ENCODE data around the gene ZSCAN29.

The ZSCAN29 gene

DNA sequence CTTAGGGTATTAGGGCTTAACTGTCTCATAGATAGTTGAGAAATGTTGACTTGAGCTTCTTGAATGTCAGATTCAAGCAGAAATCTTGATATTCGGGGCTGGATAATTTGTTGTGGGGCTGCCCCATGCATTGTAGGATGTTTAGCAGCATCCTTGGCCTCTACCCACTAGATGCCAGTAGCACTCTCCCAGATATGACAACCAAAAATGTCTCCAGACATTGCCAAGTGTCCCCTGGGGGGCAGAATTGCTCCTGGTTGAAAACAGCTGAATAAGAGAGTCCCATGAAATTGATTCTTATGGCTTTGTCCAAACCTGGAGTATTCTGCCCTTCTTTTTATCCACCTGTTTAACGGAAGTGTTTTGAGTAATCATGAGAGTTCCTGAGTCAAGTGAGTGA is 24.5 kb downstream of the ZSCAN29 start:
- peak; percentile 60 for DNase-seq

DNA sequence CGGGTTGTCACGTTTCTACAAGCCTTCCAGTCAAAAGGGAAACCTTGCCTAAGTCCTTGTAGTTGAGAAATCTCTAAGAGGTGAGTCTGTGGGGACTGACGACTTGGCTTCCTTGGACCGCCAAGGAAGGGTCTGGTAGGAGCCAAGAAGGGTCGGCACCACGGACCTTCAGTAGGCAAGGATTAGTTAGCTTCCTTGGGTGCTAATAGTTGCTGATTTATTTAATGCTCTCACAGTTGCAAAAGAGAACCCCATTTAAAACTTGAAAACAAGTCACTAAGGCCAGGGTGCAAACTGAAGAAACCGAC is 40.1 kb downstream of the ZSCAN29 start:
- no peak for DNase-seq

DNA sequence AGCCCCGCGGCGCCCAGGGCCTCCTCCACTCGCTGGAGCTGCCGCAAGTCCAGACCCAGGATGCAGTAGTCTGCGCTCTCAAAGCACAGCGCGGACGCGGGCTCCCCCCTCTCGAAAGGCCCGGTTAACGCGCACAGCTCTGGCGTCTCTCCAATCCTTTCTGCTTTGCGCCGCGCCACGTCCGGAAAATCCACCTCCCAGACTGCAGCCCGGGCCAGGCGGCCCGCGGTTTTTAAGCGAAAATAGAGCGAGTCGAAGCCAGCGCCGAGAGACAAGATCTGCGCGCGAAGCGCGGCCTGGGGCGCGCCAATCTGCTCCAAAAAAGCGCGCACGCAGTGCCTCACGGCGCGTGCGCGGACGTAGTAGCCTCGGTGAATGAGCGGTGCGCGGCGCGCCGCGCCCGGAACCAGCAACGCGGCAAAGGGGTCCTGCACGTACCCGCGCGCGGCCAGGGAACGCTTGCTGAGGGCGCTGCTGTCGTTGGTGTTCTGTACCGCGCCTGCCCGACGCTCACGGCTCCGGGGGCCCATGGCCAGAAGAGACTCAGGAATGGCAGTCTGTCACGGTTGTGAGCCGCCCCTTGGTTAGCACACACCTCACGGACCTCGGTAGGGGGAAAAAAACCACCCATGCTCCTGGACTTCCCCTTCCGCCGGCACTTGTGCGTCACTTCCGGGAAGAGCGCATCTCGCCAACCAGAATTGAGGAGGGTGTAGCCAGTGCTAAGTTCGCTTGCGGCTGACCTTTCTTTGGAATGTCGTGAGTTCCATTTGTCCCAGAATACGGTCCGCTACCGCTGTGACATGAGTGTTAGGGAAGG is 40.7 kb downstream of the ZSCAN29 start, which contains the start of gene LCMT2:
Gene LCMT2, minus strand, starts transcription at position 614 of the 820 bp plus-strand sequence. Its CDS starts 84 bp downstream, at position 530.
- DNase-seq, result peak; percentile 98

DNA sequence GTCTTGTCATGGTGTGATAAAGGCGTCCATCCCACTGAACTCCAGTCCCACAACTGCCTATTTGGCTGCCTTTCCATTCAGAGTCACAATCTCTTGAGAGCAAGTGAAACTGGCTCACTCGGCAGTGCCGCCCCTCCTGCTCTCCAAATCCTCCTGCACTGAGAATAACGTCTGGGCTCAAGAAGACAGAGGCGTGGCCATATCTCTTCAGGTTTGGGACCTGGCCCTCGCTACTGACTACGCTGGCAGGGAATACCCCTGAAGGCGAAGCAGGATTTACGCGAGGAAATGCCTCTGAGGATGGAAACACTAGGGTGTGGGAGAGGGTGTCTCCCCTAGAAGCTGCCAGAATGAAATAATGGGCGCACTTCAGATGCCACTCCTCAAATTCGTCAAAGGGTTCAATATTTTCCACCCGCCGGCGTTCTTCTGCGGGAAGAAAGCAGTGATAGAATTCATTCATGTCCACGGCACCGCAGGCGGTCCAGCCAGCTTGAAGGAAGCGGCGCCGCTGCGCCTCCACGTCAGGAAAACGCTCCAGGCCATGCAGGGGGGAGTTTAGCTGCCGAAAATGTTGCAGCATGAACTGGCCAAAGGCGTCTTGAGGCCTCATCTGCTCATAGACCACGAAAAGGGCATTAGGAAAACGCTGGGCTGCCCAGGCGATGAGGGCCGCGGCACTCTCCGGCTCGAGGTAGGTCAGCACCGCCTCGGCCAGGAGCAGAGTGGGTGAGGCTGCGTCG is 41.5 kb downstream of the ZSCAN29 start:
- peak; percentile 55 for DNase-seq

DNA sequence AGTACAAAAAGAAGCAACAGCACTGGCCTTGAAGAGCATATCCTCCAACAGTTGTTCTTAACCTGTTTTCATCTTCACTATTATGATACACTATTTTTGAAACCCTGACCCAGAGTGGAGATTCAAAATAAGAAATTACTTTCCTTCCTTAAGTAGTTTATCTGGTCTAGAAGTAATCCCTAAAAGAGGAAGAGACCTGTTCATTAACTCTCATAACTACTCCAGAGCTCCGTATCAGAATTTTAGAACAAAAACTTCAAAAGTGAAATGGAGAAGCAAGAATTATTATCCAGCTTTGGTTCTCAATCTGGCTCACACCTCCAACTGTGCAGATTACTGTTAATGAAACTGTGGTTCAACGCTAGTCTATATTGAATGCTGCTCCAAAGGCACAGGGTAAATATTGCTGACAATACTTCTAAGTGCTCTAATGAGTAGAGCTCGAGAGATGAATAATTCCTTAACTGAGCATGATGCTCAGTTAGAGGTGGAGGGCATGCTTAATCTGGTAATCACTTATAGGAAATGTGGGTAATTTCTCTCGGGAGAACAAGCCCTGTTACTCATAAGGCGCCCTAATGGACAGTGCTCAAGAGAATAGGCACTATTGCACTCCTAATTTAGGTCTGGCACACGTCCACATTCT is 45.7 kb downstream of the ZSCAN29 start:
- no peak for DNase-seq

DNA sequence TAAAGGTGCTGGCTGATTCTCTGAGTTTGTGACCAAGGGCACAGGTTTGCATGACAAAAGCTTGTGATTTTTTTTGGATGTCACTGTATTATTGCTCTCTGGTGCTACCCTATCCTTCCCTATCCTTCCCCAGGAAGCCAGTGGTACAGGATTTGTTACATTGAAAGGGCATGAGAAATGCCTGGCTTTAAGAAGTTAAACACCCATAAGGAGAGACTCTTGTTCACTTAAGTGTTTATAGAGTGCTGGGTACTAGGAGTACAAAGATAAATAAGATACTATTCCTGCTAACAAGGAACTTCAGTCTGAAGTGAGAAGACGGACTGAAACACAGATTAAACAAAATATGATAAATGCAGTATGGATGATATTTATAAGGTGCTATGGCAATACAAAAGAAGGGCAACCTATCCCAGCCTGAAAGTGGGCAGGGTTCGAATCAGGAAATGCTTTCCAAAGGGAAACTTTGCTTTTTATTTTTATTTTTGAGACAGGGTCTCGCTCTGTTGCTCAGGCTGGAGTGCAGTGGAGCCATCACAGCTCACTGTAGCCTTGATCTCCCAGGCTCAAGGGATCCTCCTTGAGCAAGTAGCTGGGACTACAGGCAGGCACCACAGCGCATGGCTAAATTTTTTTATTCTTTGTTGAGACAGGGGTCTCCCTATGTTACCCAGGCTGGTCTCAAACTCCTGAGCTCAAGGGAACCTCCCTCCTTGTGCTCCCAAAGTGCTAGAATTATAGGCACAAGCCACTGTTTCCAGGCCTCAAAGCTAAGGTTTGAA is 51.7 kb downstream of the ZSCAN29 start:
- DNase-seq, result no peak

DNA sequence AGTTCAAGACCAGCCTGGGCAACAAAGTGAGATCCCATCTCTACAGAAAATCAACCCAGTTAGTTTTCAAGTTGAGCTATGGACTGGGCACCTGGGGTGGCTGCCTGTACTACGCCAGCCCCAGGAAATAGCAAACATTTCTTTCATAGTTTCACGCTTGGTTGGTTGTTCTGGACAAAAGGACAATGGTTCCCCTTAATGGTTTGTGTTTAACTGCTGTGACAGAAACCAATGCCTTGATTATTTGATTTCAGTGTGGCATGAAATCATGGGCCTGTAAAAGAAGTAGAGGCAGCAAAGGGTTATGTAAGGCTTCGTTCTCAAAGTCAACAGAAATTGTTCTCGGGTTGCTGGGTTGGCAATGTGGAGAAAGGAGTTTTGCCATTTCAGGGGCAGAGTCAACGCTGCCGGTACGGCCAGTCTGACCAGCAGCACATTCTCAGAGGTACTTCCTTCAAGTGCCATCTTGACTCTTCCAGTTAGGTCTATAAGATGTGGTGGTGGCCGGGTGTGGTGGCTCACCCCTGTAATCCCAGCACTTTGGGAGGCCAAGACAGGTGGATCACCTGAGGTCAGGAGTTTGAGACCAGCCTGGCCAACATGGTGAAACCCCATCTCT is 53.2 kb downstream of the ZSCAN29 start:
- DNase-seq, result no peak

DNA sequence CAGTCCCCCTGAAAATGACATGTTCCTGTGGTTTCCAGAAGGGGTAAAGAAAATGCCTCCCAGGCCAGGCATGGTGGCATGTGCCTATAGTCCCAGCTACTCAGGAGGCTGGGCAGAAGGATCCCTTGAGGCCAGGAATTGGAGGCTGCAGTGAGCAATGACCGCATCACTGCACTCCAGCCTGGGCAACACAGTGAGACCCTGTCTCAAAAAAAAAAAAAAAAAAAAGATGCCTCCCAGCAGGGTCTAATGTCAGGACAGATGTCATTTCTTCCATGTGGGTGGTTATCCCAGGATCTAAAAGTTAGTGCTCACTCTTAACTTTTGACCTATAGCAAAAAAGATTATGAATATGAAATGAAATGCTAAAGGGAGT is 53.9 kb downstream of the ZSCAN29 start:
- DNase-seq, result no peak

DNA sequence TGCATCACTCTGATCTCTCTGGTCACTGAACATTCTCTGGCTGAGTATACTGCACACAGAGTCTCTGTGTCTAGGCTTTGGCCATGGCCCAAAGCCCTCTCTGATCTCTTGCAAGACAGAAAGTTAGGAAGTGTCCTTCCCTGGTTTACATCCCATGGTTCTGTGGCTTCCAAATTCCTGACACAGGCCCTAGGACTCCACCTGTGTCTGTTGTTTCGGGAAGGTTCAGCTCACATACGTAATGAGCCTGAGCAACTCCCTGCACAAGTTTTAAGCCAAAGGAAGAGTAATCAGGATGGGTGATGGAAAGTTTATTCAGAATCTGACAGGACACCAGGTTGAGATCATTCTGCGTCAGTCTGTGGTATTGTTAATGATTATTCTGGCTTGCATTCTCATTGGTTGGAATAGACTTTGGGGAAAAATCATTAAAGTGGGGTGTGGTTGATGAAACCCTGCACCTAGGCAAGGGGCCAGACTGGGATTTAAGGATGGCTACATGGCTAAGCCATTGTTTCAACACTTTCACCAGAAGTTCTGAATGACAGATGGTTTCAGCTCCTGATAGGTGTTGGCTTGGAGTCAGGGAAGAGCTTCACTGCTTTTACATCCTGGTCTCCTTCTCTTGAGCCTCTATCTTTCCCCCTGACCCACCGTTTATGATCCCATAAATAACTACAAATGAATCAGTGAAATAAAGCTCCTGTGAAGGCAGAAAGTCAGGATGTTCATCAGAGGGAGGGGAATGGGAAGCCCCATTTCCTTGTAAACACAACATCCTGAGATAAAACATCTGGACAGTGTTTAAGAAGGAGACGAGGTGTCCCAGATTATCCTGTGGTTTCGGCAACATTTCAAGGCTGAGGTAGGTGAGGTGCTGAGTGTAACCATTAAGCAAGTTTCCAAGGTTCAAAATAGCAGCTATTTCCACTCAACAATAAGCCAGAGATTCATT is 54.5 kb downstream of the ZSCAN29 start:
- no peak for DNase-seq

DNA sequence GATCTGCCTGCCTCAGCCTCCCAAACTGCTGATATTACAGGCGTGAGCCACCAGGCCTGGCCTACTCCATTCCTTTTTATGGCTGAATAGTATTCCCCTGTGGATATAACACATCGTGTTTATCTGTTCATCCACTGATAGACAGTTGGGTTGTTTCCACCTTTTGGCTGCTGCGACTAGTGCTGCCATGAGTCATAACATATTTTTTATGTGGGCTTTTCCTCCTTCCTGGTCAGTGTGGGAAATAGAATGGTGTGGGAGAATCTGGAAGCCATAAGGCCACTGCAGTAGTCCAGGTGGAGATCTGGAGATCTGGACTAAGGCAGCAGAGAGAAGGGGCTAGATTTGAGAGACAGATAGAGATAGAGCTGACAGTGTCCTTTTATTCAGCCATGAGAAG is 56.7 kb downstream of the ZSCAN29 start:
- DNase-seq, result no peak

DNA sequence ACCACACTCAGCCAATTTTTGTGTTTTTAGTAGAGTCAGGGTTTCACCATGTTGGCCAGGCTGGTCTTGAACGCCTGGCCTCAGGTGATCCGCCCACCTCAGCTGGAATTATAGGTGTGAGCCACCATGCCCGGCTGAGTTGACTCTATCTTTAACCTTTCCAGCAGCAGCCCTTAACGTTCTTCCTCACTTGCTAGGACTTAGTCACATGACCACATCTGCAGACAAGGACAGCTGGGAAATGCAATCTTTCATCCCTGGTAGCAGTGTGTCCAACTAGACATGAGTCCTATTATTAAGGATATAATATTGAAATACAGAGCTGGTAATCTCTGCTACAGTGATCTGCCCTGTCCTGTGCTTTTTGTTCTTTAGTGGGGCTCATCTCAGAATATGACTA is 58.5 kb downstream of the ZSCAN29 start:
- no peak for DNase-seq
